GM12892 (cell line): ENCODE results near the gene MEGF9.

Experiments used
- POLR2A ChIP-seq: IDR thresholded peaks from 2 replicates; pipeline ENCODE4 v1.6.1; 2011; ENCODE audit warnings: low read depth, low read length, control low read depth
- TAF1 ChIP-seq: IDR thresholded peaks from 2 replicates; pipeline ENCODE4 v1.6.1; 2011; ENCODE audit warnings: low read depth, mild to moderate bottlenecking, control low read depth, low read length, borderline replicate concordance

GRCh38 chr9:120725907-120726306 is 11.6 kb upstream of the MEGF9 start:
- no peak for TF ChIP-seq TAF1
- TF ChIP-seq POLR2A, result no peak
